Dermis microvascular lymphatic vessel endothelial cell (primary cell): ENCODE results near the gene DENND1A. TPM values are rescaled to one million over a fixed set of nuclear protein-coding genes. Genes with fewer than 3 reads are reported as not detected.
"Not testable (repeated sequence)": the region's sequence is repeated elsewhere in the genome, so short reads cannot be mapped to it uniquely, and the experiment has no call there.

ENCODE experiments used
- DNase-seq, 2 donors: peaks; one replicate each; pipeline versions ENCODE4 v3.0.0 to v3.0.0-alpha.2; 2010; ENCODE audit warnings: low read depth in 2 of 2
- total RNA-seq: library from RNA; depleted of rRNA; stranded (reverse); fragments of >200 nt; gene quantifications from 2 replicates; pipeline ENCODE4 v1.2.1, GENCODE V29; 2014

Gene DENND1A, protein sequence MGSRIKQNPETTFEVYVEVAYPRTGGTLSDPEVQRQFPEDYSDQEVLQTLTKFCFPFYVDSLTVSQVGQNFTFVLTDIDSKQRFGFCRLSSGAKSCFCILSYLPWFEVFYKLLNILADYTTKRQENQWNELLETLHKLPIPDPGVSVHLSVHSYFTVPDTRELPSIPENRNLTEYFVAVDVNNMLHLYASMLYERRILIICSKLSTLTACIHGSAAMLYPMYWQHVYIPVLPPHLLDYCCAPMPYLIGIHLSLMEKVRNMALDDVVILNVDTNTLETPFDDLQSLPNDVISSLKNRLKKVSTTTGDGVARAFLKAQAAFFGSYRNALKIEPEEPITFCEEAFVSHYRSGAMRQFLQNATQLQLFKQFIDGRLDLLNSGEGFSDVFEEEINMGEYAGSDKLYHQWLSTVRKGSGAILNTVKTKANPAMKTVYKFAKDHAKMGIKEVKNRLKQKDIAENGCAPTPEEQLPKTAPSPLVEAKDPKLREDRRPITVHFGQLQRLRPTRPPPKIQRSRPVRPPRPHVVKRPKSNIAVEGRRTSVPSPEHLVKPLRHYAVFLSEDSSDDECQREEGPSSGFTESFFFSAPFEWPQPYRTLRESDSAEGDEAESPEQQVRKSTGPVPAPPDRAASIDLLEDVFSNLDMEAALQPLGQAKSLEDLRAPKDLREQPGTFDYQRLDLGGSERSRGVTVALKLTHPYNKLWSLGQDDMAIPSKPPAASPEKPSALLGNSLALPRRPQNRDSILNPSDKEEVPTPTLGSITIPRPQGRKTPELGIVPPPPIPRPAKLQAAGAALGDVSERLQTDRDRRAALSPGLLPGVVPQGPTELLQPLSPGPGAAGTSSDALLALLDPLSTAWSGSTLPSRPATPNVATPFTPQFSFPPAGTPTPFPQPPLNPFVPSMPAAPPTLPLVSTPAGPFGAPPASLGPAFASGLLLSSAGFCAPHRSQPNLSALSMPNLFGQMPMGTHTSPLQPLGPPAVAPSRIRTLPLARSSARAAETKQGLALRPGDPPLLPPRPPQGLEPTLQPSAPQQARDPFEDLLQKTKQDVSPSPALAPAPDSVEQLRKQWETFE
- 7.1 and 7.6 TPM in 2 replicates for total RNA-seq

DNA sequence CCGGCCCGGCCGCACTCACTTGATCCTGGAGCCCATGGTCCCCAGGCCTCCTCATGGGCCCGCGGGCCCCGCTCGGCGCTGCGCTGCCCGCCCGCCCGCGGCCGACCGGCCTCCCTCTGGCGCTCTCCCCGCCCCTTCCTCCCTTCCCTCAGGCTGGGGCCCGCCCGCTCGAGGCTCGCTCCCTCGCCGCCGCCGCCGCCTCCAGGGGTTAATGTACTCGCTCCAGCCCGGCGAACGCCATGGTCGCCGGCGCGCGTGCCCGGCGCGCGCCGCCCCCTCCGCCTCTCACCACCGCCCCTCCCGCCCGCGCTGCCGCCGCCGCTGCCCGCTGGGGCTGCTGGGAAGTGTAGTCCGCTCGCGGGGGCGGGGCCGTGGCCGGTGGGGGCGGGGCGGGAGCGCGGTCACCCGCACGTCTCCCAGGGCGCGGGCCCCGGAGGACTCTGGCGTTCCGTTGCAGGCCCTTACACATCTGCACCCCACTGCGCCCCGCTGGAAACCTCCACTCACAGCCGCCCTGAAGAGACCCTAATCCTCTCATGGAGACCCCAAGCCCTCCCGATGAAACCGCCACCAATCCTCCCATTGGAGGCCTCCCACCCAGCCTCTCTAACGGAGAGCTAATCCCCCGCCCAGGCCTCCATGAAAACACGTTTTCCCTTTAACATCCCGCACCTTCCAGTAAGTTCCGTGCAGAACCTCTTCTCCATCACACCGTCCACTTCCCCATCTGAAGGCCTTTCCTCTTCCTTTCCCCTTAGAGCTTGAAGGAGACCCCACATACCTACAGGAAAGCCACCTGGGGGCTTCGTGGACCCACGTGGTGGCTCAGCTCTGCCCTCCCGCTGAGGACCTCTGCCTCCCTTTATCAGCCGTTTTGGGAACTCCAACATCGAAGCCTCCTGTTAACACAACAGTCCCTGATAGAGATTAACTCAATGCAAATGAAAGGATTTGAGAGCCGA lies at the start of gene DENND1A:
Gene DENND1A (minus strand): TSS at position 257 of the 962 bp plus-strand sequence. CDS start 221 bp downstream, at position 36.
- DNase-seq = peak; percentile 75 to 93

DNA sequence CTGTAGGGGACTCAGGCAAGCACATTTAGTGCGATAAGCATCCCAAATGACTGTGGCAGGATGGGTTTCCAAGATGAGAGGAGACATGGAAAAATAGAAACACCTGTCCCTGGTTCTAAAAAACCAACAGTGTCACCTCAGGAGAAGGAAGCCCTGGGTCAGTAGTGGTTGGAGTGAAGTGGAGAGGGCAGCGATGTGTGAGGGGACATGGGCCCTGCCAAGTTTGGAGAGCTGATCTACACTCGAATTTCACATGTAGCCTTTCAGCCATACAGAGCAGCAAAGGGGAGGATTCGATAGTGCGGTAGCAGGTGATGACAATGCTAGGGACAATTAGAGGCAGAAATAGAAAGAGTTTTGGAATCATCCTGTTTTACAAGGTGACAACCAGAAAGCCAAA lies 49.1 kb upstream of the DENND1A start:
- no peak for DNase-seq

DNA sequence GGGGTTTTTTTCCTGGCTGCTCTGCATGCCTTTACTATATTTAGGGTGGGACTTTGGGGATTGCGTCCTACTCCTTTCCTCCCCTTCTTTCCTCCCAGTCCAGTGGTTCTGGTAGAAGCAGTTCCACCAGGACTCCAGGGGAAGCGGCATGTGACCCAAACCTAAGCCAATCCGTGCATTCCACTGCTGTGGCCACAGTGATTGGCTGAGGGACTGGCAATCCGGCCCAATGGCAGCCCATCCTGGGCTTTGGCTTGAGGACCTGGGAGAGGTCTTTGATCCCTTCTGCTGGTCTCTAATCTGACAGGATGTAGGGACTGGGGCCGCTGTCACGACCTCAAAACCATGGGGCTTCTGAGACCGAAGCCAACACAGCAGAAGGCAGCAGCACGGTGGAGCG lies 46.7 kb upstream of the DENND1A start:
- DNase-seq = not testable (repeated sequence)

DNA sequence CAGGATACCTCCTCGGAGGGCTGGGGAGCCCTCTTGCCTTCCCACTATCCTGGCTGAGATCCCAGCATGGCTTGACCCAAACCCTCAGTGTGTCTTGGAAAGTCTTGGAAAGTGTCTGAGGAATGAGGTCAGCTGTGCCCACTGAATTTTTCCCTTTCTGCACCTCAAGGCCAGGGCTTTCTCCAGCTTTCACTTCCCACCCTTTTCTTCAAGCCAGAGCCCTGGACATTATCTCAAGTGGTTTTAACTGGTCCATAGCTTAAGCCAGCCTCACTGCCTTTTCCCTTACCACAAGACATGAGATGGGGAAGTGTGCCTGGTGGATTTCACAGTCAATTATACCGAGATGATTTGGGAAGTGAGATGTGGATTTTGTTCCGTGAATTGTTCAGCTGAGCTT lies 45.9 kb upstream of the DENND1A start:
- DNase-seq = no peak

DNA sequence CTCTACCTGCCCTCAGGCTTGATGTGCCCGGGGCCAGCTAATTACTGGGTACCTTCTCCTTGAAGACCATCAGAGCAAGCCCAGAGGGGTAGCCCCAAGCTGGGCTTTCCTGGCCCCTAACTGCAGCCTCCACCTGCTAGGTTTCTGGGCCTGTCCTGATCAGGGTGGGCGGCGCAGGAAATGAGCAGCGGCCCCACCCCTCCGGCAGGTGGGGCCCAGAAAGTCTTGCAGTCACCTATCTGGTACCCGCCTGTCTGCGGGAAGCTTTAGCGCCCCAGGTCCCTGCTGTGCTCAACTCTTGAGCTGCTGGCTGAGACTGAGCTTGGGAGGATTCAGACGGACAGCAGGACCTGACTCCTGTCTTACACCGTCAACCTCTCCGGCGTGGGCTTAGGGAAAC lies 44.5 kb upstream of the DENND1A start:
- DNase-seq = no peak

DNA sequence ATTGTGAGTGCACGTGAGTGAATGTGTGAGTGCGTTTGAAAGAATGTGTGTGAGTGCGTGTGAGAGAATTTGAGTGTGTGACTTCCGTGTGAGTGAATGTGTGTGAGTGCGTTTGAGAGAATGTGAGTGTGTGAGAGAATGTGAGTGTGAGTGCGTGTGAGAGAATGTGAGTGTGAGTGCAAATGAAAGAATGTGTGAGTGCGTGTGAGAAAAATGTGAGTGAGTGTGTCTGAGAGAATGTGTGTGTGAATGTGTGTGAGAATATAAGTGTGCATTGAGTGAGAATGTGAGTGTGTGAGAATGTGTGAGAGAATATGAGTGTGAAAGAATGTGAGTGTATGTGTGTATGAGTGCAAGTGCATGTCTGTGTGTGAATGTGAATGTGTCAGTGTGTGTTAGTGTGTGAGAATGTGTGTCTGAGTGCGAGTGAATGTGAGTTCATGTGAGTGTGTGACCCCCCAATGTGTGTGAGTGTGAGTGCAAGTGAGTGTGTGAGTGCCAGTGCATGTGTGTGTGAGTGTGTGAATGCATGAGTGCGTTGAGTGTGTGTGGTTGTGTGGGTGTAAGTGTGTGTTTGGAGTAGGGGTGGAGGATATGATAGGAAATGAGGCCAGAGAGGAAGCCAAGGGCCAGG lies 43.8 kb upstream of the DENND1A start:
- DNase-seq = no peak

DNA sequence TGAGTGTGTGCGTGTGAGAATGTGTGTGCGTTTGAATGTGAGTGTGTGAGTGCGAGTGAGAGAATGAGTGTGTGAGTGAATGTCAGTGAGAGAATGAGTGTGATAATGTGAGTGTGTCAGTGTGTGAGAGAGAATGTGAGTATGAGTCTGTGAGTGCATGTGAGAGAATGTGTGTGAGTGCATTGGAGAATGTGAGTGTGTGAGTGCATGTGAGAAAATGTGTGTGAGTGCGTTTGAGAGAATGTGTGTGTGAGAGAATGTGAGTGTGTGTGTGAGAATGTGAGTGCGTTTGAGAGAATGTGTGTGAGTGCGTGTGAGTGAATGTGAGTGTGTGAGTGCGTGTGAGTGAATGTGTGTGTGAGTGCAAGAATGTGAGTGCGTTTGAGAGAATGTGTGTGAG lies 42.7 kb upstream of the DENND1A start:
- DNase-seq = no peak

DNA sequence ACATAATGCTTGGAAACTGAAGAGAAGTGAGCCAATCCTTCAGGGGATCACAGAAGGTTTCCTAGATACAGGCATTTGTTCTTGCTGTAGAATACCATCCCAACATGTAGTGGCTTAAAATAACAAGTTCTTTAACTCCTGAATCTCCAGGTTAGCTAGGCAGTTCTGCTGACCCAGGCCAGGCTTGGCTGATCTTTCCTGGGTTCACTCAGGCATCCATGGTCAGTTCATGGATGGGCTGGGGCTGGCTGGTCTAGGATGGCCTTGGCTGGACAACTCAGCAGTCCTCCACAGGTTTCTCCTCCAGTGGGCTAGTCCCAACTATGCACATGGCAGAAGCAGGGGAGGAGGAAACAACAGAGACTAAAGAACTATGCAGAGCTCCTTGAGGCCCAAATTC lies 37.4 kb upstream of the DENND1A start:
- DNase-seq = no peak

DNA sequence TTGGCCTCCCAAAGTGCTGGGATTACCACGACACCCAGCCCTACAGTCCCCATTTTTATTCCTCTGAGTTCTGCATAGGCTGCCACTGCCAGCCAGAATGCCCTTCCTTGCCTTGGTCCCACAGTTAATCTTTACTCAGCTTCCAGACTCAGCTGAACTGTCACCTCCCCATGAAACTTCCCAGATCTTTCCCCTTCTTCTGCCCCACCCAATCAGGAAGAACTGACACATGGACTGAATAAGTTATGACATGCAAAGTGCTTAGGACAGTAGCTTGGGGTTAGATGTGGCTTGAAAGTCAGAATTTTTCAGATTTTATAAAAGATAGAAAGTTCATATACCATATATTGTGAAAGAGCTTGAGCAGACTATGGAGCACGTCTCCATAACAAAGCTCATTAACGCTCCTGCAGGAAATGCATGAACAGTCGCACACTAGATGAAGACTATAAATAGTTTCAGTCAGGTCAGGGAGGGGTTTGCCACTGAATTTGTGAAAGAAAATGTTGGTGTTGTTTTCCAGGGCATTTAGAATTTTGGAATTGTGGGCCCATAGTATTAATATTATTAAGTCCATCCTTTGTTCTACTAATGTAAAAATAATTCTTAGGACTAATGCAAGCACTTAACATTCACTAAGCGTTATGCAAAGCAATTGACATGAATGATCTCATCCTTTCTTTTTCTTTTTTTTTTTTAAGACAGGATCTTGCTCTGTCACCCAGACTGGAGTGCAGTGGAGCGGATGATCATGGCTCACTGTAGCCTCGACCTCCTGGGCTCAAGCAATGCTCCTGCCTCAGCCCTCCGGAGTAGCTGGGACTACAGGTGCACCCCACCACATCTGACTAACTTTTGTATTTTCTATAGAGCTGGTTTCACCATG lies 36.1 kb upstream of the DENND1A start:
- no peak for DNase-seq

DNA sequence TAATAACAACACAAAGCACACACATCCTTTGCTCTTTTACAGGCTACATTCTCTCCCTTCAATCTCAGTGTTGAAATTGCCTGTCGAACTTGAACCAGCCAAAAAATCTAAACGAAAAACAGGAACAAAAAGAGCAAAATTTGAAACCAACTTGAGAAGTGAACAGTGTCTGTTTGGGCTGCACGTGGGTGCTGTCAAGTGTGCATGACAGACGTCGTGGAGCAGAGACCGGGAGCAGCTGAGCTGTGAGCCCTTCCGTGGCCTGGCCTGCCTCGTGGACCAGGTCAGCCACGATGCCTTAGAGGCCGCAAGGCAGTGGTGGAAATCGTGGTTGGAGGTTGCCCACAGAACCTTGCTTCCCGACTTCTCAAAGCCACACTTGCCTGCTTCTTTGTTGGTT lies 34.8 kb upstream of the DENND1A start:
- DNase-seq = no peak

DNA sequence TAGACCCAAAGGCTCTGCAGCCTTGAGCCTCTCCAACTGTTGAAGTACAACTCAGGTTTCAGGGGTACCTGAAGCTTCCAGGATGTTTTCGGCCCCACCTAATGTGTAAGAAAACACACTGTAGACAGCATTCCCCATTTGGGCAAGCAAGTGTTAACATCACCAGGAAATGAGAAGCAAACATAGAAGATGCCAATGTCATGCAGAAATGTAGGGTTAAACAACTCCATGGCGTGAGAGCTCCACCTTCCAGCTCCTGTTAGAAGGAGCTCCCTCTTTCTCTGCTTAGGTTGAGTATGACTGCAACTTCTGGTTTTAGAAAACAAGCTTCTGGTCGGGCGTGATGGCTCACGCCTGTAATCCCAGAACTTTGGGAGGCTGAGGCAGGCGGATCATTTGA lies 31.0 kb upstream of the DENND1A start:
- DNase-seq = no peak

DNA sequence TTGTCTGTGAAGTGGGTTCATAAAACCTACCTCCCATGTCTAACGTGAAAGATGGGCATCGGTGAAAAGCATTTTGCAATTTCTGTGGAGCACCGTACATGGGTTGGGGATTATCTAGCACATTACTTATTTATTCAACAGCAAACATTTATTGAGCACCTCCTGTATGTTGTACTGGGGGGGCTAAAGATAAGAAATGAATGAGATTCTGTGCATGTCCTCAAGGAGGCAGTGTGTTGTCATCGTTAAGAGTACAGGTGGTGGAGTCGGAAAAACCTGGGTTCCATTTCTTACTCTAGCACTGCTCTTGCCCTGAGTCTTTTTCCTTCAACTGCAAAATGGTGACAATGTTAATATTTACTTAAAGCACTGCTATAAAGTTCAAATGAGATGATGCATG lies 30.4 kb upstream of the DENND1A start:
- no peak for DNase-seq

DNA sequence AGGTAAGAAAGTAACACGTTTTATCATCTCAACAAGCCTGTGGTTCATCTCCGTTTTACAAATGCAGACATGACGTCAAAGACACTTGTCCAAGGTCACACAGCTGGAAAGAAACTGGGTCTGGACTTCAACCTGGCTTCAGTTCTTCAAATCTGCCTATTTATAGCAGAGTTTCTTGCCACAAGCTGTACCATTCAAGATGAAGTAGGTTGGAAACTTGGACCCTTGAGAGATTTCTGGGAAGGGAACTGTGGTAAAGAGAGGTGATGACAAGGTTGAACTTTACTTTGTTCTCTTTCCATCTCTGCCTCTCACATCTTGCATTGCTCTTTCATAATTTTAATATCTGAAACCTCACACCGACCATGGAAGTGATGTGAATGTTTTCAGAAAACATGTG lies 29.9 kb upstream of the DENND1A start:
- DNase-seq = no peak

DNA sequence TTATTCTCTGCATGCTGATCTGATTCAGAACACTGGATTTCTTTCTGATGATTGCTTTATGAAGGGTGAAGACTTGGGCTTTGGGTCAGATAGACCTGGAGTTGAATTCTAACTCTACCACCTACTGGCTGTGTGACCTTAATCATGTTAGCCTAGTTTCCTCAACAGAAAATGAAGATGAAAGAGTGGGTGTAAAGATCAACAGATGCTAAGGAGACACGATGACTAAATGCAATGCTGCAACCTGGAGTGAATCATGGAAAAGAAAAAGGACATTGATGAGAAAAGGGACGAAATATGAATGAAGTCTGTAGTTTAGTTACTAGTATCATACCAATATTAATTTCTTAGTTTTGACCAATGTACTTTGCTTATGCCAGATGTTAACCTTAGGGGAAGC lies 27.8 kb upstream of the DENND1A start:
- DNase-seq = no peak

DNA sequence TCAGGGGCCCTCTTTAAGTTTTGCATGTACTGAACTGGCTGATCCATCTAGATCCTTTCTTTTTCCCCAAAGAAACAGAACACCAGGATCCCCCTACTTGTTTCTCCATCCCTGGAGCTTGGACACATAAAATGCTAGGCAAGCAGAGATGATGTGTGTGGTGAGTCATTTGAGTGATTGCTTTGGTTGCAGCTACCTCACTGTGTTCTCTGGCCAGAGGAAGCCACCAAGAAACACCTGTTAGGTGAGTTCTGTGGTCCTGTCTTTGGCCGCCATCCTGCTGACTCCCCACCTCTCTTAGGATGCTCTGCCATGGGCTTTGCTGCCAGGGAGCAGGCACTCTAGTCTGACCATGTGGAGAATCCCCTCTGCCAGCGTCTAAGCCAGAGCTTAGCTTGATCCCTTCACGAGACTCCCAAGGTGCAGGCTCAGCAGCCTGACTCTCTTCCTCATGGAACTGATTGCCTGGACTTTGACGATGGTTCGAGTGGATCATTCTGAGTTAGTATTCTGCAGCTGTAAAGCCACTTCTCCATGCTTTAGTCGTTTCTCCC lies 27.3 kb upstream of the DENND1A start:
- DNase-seq = no peak

DNA sequence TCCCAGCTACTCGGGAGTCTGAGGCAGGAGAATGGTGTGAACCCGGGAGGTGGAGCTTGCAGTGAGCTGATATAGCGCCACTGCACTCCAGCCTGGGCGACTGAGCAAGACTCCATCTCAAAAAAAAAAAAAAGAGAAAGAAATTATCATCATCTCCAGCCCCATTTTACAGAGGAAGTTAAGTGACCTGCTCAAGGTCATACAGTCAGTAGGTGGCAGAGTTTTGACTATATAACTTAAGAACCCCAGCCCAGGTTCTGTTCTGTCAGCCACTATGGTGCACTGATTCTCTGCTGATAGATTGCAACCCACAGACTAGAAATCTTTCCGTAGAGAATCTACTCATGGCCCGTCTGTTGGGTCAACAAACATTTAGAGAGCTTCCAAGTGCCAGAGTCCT lies 25.7 kb upstream of the DENND1A start:
- DNase-seq = no peak

DNA sequence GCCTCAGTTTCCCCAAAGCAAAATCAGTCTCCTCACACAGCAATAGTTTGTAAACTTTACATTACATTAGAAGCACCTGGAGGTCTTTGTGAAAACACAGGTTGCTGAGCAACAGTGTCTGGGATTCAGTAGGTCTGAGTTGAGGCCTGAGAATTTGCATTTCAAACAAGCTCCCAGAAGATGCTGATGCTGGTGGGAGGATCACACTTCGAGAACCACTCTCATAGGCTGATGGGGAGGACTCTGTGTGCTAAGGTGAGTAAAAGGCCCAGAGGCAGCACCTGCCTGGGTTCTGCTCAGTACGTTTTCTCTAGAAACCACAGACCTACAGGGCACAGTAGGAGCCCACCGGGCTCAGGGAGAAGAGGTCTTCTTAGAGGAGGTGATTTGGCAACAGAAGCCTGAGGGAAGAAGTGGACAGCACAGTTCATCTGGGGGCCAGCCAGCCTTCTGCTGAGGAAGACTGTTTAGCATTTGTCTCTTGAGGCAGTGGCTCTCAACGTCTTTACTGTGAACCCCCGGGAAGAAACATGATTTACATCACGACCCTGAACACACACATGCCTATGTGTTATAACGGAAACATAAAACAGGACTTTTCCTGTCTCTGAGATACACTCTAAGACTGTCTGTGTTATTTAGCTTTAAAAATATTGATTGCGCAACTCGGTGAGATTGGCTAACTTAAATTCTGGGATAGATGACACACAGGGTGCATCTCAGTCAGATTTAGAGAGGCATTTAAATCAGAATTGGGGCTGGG lies 24.8 kb upstream of the DENND1A start:
- no peak for DNase-seq

DNA sequence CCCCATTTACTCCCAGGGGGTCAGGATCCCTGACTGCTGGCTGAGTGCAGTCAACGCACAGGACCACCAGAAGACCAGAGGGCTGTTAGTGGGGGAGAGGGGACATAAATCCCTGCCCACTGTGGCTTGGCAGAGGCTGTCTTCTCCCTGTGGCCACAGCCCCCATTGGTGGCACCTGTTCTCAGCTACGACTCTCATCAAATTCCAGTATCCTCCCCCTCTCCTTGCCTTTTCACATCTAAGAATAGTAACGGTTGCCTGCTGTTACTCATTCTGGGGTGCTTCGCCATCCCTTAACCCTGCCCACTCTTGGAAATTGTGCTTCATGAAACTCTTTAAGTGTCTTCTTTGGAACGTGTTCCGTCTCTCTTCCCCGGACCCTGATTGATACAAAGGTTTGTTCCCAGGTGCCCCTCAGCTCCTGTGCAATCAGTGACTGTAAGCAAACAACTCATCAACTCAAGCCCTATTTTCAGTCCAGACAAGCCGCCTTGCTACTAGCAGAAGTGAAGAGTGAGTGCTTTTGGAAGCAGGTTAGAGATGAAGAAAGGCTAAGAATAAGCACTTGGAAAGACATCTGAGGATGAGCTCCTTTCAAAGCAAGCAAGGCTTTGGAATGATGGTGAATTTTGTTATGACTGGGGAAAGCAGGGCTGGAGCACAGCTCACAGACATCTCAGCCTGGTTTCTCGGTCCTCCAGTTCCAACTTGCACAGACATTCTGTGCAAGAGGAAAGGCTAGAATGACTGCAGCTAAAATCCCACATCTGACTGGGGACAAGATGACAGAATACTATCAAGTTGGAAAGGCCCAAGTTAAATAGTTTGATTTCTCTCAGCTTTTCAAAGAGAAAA lies 22.9 kb upstream of the DENND1A start:
- DNase-seq = no peak
